HG03558 (cell line): ENCODE results near the gene TMEM52.

Source experiments
- ATAC-seq: cut with Tn5 transposase; IDR thresholded peaks from one replicate; pipeline ENCODE4 v1.9.1; 2021; ENCODE audit warnings: moderate number of reproducible peaks; ENCODE audit not compliant: unreplicated experiment; ENCODE audit errors: extremely low read depth

TMEM52 gene

GRCh38 chr1:1916851-1917251, 2.2 kb downstream of the TMEM52 start:
- no peak for ATAC-seq

- ATAC-seq, result no peak
Measured at GRCh38 chr1:1915911-1916840, 2.9 kb downstream of the TMEM52 start.

- ATAC-seq, result no peak
Measured at GRCh38 chr1:1914971-1915692, 3.9 kb downstream of the TMEM52 start, which contains the start of gene CALML6. CALML6 (plus strand) TSS chr1:1915260; CDS start chr1:1915281, 21 bp downstream.

GRCh38 chr1:1914101-1914970, 4.7 kb downstream of the TMEM52 start:
- no peak for ATAC-seq

- no peak for ATAC-seq
Measured at GRCh38 chr1:1911350-1912041, 7.6 kb downstream of the TMEM52 start.

GRCh38 chr1:1910651-1911331, 8.3 kb downstream of the TMEM52 start:
- ATAC-seq, result no peak

GRCh38 chr1:1910033-1910465, 9.0 kb downstream of the TMEM52 start:
- no peak for ATAC-seq

- ATAC-seq, result no peak
Measured at GRCh38 chr1:1908506-1908791, 10.6 kb downstream of the TMEM52 start.

- no peak for ATAC-seq
Measured at GRCh38 chr1:1907098-1907736, 11.9 kb downstream of the TMEM52 start.

GRCh38 chr1:1906185-1907097, 12.6 kb downstream of the TMEM52 start:
- ATAC-seq, result no peak

GRCh38 chr1:1903224-1903623, 15.9 kb downstream of the TMEM52 start:
- no peak for ATAC-seq

- no peak for ATAC-seq
Measured at GRCh38 chr1:1901641-1902294, 17.3 kb downstream of the TMEM52 start.

- no peak for ATAC-seq
Measured at GRCh38 chr1:1900883-1901640, 18.0 kb downstream of the TMEM52 start.

GRCh38 chr1:1899967-1900327, 19.1 kb downstream of the TMEM52 start:
- ATAC-seq, result no peak

GRCh38 chr1:1899266-1899966, 19.7 kb downstream of the TMEM52 start:
- no peak for ATAC-seq

- ATAC-seq, result no peak
Measured at GRCh38 chr1:1898246-1898933, 20.7 kb downstream of the TMEM52 start.
